DMS153 treated with DMSO at 0.1 percent for 48 hours (cell line): ENCODE measurements around the gene JAK2.
"Not testable (repeated sequence)": the region's sequence is repeated elsewhere in the genome, so short reads cannot be mapped to it uniquely, and the experiment has no call there.

Experiments
- DNase-seq: peaks from one replicate; lab custom pipeline; 2025; ENCODE audit not compliant: unreplicated experiment; lab: John Stamatoyannopoulos, UW

The JAK2 gene

DNA sequence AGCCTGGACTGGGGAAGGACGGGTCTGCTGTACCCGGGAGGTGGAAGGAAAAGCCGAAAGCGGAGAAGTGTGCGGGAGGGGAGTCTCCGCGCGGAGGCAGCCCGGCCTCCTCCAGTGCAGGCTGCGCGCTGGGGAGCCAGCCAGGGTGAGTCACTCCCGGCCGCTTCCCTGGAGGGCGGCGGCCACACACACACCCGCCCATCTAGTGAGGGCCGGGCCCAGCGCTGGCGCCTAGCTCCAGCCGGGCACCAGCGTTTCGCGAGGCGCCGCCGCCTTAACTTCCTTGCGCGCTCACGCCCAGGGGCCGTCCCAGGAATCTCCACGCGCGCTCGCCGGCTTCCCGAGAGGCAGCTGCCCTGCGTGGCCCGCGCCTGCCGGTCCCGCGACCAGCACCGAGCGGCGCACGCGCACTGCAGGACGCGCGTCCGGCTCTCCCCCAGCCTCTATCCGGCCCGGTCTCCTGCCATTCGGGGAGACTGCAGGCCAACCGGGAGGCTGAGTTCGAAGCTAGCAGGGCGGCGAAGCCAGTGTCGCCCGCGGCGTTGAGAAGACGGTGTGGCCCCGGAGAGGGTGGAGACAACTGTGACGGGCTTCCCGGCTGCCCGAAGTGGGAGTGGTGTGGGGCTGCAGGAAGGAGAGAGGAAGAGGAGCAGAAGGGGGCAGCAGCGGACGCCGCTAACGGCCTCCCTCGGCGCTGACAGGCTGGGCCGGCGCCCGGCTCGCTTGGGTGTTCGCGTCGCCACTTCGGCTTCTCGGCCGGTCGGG is at the start of gene JAK2:
Gene JAK2, plus strand, starts transcription at position 652 of the 765 bp plus-strand sequence. CDS start 36,716 bp downstream, outside the sequence.
- DNase-seq = peak; percentile 86

GRCh38 chr9:4936277-4936676 is 48.8 kb upstream of the JAK2 start:
- no peak for DNase-seq

DNA sequence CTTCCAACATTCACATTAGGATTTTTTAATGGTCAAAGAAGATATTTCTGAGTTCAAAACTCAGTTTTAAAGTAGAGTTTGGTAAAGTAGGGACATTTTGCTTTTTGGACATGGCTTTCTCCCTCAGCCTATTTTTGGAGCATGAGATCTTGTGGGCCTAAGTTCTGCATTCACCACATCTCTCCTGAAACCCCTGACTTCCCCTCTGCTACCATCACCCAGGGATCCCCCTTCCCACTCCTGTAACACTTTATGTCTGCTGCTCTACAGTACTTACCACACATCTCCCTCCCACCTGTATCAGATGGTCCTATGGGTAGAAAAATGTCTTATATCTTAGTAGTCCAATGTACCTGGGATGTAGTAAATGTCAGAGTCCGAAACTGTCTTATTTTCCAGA is 48.2 kb upstream of the JAK2 start:
- DNase-seq = no peak

DNA sequence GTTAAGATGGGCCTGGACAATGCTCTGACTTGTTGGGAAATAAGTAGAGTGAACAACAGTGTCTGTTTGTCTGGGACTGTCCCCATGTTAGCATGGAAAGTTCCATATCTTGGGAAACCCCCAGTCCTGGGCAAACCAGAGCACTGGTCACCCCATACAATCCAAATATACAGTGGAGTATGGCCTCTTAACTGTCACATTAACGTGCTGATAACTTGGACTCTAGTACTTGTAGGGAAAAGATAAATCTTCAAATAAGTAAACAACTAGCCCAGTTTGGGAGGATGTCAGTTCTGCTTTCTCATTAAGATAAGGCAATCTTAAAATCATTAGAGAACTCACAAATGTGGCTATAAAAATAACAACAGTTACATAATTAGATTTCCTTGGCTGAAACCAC is 47.6 kb upstream of the JAK2 start:
- no peak for DNase-seq

DNA sequence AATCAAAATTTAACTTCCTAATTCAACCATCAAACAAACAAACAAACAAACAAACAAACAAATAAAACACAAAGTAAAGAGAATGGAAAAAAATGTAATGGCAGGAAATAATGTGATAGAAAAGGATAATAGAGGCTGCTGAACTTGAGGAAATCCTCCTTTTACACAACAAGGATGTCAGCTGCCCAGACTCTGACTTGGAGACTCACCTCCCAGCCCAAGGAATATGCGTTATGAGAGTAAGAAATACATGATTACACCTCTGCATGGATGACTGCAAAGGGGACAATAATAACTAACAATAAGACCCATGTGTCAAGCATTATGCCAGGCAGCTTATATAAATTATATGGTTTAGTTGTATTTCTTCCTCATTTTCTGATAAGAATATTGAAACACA is 46.6 kb upstream of the JAK2 start:
- no peak for DNase-seq

GRCh38 chr9:4939118-4939561 is 45.9 kb upstream of the JAK2 start:
- DNase-seq = no peak

DNA sequence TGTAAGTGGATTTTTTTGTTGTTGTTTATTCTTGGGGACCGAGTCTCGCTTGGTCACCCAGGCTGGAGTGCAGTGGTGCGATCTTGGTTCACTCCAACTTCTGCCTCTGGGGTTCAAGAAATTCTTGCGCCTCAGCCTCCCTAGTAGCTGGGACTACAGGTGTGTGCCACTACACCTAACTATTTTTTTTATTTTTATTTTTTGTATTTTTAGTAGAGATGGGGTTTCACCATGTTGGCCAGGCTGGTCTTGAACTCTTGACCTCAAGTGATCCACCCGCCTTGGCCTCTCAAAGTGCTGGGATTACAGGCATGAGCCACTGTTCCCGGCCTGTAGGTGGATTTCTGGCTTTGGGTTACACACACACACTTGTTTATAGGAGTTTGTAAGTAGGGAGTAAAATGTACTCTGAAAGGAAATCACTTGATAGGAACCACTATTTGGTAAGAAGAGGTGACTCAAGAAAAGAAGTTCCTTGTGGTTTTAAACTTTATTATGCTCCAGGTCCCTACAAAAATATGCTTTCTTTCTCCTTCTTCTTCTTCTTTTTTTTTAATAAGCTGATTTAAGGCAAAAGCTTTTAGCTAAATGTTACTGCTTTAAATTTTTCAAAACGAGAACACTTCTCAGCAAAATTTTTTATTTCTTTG is 42.9 kb upstream of the JAK2 start:
- not testable (repeated sequence) for DNase-seq

- DNase-seq = no peak
Observed at GRCh38 chr9:4943346-4943745, 41.7 kb upstream of the JAK2 start.

DNA sequence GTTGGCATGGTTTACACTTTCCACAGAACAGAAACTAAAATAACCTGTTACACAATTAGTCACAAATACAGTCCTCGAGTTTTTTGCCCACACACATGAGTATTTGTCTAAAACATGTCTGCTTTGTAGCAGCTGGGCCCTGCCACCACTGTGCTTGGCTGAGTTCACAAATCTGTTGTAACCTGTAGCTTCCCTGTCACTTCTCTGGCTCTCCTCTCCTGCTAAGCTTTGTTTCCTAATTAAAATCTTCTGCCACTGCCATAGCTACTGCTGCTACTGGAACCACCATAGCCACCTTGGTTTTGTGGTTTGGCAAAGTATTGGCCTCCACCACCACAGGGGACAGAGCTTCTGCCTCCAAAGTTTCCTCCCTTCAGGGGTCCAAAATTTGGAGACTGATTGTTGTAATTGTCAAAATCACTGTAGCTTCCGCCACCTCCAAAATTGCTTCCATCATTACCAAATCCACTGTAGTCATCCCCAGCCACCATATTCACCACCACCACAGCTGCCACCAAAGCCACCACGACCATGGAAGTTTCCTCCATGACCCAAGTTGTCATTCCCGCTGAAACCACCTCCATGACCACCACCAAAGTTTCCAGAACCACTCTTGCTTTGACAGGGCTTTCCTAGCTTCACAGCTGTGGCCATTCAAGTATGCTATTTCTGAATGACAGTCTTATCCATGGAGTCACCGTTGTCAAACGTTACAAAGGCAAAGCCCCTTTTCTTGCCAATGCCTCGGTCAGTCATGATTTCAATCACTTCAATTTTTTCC is 40.5 kb upstream of the JAK2 start:
- not testable (repeated sequence) for DNase-seq

DNA sequence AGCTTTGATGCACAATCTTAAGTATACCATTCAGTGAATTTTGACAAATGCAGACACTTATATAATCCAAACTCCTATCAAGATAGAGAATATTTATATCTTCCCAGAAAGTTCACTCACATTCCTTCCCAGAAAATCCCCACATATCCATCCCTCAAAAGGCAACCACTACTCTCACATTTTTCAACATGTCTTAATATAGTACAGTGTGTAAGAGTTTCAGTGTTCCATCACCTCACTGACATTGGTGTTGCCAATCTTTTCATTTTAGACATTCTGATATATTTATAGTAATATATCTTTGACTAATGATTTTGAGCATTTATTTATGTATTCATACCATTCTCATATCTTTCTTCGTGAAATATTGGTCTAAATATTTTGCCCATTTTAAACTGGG is 38.1 kb upstream of the JAK2 start:
- no peak for DNase-seq

DNA sequence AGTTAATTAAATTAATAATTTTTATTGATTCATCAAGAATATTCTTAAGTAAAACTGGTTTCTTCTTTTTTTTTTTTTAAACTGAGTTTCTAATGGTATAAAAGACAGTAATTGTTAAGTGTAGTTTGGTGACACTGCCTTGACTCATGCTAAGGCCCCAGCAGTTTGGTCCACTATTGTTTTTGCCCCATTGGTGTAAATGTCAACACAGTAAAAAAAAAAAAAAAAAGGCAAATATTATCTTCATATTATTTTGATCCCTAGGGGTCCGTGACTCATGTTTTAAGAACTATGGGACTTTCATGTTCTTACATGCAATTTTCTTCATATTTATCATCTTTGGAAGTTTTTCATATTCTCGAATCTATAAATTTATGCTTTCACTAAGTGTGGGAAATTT is 29.2 kb upstream of the JAK2 start:
- DNase-seq = no peak

GRCh38 chr9:4959031-4959430 is 26.0 kb upstream of the JAK2 start:
- DNase-seq = no peak

DNA sequence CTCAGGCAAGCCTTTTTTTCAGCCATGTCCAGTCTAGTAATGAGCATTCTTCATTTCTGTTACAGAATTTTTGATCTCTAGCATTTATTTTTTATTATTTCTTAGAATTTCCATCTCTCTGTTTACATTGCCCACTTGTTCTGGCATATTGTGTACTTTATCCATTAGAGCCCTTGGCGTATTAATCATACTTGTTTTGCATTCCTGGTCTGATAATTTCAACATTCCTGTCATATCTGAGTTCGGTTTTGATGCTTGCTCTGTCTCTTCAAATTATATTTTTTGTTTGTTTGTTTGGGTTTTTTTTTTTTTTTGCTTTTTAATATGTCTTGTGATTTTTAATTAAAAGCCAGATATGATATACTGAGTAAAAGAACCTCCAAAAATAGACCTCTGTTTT is 23.0 kb upstream of the JAK2 start:
- no peak for DNase-seq

- DNase-seq = no peak
Observed at GRCh38 chr9:4964540-4964939, 20.5 kb upstream of the JAK2 start.

- DNase-seq = no peak
Observed at GRCh38 chr9:4965174-4965821, 19.8 kb upstream of the JAK2 start.

GRCh38 chr9:4967523-4967922 is 17.5 kb upstream of the JAK2 start:
- DNase-seq = no peak

DNA sequence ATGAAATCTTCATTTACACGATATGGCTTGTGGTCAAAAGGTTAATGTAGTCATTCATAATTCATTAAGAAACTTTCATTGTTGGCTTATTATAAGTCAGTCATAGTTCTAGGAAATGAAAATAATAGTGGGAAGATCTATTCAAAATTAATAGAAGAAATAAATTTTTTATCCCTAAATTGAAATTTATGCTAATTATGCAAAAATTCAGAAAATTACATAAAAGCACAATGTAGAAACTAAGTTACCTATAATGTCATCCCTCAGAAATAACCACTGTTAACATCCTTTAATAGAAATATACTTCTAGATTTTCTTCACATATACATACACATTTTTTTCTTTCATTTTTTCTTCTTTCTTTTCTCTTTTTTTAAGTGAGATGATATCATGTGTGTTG is 15.9 kb upstream of the JAK2 start:
- DNase-seq = no peak

GRCh38 chr9:4970970-4971641 is 14.0 kb upstream of the JAK2 start:
- DNase-seq = no peak

DNA sequence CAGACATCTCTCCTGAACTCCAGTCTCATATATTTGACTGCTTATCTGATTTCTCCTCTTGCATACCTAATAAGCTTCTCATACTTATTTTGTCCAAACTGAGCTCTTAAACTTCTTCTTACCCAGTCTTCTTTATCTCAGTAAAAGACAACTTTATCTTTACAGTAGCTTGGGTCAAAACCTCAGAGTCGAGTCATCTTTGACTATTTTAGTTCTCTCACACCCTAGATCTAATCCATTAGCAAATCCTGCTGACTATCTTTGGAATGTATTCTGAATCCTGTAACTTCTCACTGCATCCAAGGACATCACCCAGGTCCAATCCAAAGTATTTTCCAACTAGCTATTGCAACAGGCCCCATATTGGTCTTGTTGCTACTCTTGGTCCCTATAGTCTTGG is 11.8 kb upstream of the JAK2 start:
- DNase-seq = no peak

- no peak for DNase-seq
Observed at GRCh38 chr9:4973902-4974301, 11.2 kb upstream of the JAK2 start.

DNA sequence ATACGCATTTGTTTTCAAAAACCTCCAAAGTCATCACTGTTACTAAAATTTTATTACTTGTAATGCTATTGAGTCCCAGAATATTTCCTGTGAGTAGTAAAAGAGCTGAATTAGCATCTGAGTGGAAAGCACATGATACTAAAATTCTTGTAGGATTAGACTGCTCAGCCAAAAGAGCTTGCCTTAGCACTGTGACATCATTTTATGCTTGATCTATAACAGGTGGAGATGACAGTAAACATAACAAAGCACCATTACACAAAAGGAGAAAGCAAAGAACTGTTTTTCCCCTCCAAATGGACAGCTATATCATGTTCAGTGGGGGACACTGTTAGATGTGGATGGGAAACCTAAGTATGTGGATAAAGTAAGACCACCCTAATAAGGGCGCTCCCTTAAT is 5.8 kb upstream of the JAK2 start:
- DNase-seq = no peak
